ENCODE measurements around the gene LPCAT1.

DNA sequence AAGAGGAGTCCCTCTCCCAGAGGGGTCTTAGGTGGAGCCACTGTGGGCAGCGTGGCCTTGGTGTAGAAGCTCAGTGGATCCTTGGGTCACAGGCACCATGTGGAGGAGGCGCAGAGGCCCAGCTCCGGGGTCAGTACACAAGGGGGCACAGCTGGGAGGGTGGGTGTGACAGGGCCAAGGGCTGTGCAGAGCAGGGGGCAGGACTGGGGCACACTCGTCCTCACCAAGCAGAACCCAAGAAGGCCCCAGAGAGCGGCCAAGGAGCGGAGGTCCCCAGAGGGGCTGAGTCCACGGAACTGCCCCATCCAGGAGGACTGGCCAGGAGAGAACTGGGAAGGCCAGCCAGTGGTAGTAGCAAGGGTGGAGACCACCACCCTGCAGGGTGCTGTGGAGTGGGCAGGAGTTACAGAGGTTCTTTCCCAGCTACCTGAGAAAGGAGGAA is 2.5 kb upstream of the LPCAT1 start:
- TF ChIP-seq POLR2A (IDR thresholded peaks at IDR 0.05; ENCODE audit: low read depth, low read length) (no peak), CREM (IDR thresholded peaks at IDR 0.05; ENCODE audit: low read depth) (no peak), SIN3A (IDR thresholded peaks at IDR 0.05; ENCODE audit: low read depth, low read length) (no peak)
